ENCODE results near the gene RYR2.
"Not testable (repeated sequence)": the region's sequence is repeated elsewhere in the genome, so short reads cannot be mapped to it uniquely, and the experiment has no call there.

Gene RYR2

DNA sequence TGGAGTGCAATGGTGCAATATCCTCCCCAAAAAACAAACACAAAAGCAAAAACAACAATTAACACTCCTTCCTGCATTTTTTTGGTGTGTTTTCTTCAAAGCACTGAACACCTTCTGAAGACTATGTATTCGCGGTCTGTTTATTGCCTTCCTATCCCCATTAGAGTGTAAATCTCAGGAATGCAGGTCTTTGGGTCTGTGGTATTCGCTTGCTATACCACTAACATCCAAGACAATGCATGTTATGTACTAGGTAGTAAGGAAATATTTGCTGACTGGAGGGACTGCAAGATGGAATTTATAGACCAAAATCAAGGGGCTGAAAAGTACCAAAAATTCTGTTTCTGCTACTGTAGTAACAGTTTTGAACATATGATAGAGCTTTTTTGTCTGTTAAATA is 299.4 kb downstream of the RYR2 start:
- H3K27ac ChIP-seq, result no peak overlapping the region
- TF ChIP-seq, protein P1, sequence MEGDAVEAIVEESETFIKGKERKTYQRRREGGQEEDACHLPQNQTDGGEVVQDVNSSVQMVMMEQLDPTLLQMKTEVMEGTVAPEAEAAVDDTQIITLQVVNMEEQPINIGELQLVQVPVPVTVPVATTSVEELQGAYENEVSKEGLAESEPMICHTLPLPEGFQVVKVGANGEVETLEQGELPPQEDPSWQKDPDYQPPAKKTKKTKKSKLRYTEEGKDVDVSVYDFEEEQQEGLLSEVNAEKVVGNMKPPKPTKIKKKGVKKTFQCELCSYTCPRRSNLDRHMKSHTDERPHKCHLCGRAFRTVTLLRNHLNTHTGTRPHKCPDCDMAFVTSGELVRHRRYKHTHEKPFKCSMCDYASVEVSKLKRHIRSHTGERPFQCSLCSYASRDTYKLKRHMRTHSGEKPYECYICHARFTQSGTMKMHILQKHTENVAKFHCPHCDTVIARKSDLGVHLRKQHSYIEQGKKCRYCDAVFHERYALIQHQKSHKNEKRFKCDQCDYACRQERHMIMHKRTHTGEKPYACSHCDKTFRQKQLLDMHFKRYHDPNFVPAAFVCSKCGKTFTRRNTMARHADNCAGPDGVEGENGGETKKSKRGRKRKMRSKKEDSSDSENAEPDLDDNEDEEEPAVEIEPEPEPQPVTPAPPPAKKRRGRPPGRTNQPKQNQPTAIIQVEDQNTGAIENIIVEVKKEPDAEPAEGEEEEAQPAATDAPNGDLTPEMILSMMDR (conservative IDR thresholded peaks at IDR 0.05; ENCODE audit: low read depth), result no peak
- ChIA-PET POLR2A (ENCODE audit: low non-redundant PET) (no interaction called here), CTCF (no interaction called here)
- DNase-seq (ENCODE audit: low spot score), result no peak

DNA sequence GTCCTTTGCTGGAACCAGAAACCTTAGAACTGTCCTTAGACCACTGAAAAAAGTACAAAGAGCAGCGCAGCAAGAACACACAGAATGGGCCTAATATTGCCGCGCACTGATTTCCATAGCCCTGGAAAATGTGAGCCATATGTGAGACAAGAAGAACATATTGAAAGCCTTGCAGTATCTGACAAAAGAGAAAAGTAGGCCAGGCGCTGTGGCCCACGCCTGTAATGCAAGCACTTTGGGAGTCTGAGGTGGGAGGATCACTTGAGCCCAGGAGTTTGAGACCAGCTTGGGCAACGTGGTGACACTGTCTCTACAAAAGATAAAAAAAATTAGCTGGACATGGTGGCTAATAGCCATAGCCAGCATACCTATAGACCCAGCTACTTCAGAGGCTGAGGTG is 300.7 kb downstream of the RYR2 start:
- H3K27ac ChIP-seq, result no peak overlapping the region
- TF ChIP-seq, protein P1 (conservative IDR thresholded peaks at IDR 0.05; ENCODE audit: low read depth), result no peak
- CTCF ChIA-PET, result no interaction called here
- POLR2A ChIA-PET (ENCODE audit: low non-redundant PET), result no interaction called here
- DNase-seq (ENCODE audit: low spot score), result no peak

DNA sequence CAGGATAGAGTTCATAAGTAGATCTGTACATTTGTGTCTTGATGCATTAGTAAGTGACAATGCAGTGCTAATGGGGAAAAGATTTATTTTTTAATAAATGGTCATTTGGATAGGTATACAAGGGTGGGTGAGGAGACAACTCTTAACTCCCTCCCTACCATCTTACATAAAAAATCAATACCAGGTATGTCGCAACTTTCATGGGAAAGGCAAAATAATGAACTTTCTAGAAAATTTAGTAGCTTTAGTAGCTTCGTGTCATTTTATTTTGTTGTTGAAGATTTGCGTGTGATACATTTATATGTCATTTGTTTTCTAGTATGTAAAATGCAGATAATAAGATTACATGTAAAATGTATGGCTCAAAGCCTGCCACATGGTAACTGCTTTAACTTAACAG is 310.8 kb downstream of the RYR2 start:
- CTCF ChIA-PET, result no interaction called here
- POLR2A ChIA-PET (ENCODE audit: low non-redundant PET), result no interaction called here
- TF ChIP-seq, protein P1 (conservative IDR thresholded peaks at IDR 0.05; ENCODE audit: low read depth), result no peak
- DNase-seq (ENCODE audit: low spot score), result no peak
- H3K27ac ChIP-seq, result no peak overlapping the region

DNA sequence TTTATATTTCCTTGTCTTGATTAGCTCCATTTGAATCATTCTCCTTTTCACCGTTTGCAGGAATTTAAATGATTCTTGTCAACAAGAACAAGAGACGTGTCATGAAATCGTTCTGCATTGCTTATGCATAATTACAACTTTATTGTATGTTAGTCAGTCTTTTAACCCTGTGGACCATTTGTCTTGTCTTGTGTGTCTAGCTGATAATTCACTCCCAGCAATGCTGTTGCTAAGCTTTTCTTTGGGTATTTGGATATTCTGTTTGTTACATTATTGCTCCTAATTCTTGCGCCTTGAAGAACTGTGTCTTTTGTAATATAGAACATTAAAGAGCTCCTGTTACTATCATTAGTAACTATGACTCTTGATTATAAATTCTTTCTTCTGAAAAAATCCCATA is 311.9 kb downstream of the RYR2 start:
- no peak overlapping the region for H3K27ac ChIP-seq
- ChIA-PET POLR2A (ENCODE audit: low non-redundant PET) (no interaction called here), CTCF (no interaction called here)
- TF ChIP-seq, protein P1 (conservative IDR thresholded peaks at IDR 0.05; ENCODE audit: low read depth), result no peak
- no peak for DNase-seq (ENCODE audit: low spot score)

DNA sequence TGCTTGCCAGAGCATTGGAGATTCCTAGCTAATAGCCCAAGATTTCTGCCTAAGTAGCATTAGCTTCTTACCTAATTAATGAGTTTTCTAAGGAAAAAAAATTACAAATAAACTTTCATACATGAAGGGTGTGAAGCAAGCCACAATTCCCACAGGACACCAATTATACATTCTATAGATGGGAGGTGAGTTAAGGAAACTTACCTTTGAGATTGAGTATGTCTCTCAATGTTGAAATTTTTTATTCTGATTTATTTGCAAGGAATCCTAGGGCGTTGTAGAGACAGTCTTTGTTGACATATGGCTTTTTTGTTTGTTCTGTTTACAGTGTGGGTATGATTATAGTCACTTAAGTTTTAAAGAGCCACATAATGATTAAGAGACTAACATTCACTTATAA is 313.0 kb downstream of the RYR2 start:
- DNase-seq (ENCODE audit: low spot score), result no peak
- no peak overlapping the region for H3K27ac ChIP-seq
- CTCF ChIA-PET, result interaction anchor here (0.6 kb wide), 1 partner anchor 435 kb away, joined by 3 read pairs; no protein-coding TSS in a partner anchor
- POLR2A ChIA-PET (ENCODE audit: low non-redundant PET), result no interaction called here
- TF ChIP-seq, protein P1 (conservative IDR thresholded peaks at IDR 0.05; ENCODE audit: low read depth), result no peak

DNA sequence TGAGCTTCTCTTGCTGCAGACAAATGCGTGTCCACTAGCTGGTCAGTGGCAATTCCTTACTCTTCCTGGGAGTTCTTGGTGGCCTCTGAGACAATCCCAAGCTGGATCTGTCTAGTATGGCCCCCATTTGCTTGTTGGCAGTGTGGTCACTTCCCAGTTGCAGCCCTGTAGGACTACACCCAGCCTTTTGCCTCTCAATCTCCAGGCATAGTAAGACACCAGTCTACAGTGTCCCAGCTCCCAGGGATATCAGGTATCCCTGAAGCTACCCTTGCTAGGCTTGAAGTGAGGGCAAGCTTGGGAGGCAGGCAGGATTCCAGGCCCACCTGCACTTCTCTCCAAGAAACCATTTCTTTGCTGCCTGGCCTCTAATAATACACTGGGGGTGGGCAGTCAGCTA is 316.6 kb downstream of the RYR2 start:
- POLR2A ChIA-PET (ENCODE audit: low non-redundant PET), result no interaction called here
- DNase-seq (ENCODE audit: low spot score), result no peak
- no peak overlapping the region for H3K27ac ChIP-seq
- TF ChIP-seq, protein P1 (conservative IDR thresholded peaks at IDR 0.05; ENCODE audit: low read depth), result no peak
- CTCF ChIA-PET, result interaction anchor here (0.6 kb wide), 1 partner anchor 1179 kb away, joined by 3 read pairs; no protein-coding TSS in a partner anchor

DNA sequence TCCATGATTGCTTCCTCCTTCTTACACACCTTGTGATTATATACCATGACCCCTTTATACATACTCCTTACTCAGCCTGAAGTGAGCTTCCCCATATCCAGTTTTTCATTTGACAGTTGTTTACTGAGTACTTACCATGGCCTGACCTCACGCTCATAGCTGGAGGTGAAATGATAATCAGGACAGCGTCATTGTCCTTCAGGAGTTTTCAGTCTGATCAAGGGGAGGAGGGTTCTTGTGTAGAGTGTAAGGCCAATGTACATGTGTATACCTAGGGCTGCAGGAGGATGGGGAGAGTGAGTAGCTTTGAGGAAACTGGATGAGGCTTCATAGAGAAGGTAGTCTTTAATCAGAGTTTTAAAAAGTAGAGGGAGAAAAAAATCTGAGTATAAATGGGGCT is 325.8 kb downstream of the RYR2 start:
- TF ChIP-seq, protein P1 (conservative IDR thresholded peaks at IDR 0.05; ENCODE audit: low read depth), result no peak
- POLR2A ChIA-PET (ENCODE audit: low non-redundant PET), result no interaction called here
- CTCF ChIA-PET, result no interaction called here
- no peak for DNase-seq (ENCODE audit: low spot score)
- no peak overlapping the region for H3K27ac ChIP-seq

DNA sequence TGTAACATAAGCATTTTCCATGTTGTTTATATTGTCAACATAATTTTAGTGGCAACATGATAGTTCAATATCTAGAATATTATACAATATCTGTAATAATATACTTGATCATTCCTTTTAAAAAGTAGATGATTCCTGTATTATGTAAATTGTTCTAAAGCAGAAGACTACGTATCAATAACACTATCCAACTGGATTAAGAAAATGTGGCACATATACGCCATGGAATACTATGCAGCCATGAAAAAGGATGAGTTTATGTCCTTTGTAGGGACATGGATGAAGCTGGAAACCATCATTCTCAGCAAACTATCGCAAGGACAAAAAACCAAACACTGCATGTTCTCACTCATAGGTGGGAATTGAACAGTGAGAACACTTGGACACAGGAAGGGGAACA is 329.5 kb downstream of the RYR2 start:
- H3K27ac ChIP-seq; DNase-seq (ENCODE audit: low spot score); POLR2A ChIA-PET (ENCODE audit: low non-redundant PET); CTCF ChIA-PET: not testable (repeated sequence)
